Measurements from ENCODE around the gene SCUBE1. TPM values are rescaled to one million over a fixed set of nuclear protein-coding genes. Genes with fewer than 3 reads are reported as not detected.

The SCUBE1 gene
- total and polyA plus RNA-seq, 8 donors, result 0.04 to 0.41 (median 0.12) TPM; not detected in 3

GRCh38 chr22:43220625-43221380 lies 122.4 kb downstream of the SCUBE1 start:
- ATAC-seq (no peak), DNase-seq (no peak), FAIRE-seq (no peak)
- Histone ChIP-seq H3K27me3 (no peaks in the 10 kb centered on the region), H3K9me3 (no peaks in the 10 kb centered on the region), H3K36me3 (no peaks in the 10 kb centered on the region), H3K4me3 (no peak overlapping the region), H3K27ac (no peak overlapping the region), H3K4me1 (no peaks in the 10 kb centered on the region)
- TF ChIP-seq CTCF (IDR thresholded peaks at IDR 0.05), result no peak
- intact Hi-C loops (cut with DNase I), result no loop called here
- WGBS, 2 donors, result 71 to 81% methylated on average over 22 of the region's 22 CpGs

GRCh38 chr22:43218786-43219185 lies 124.4 kb downstream of the SCUBE1 start:
- H3K4me3 ChIP-seq, result no peak overlapping the region
- H3K36me3 ChIP-seq, result no peaks in the 10 kb centered on the region
- TF ChIP-seq CTCF (IDR thresholded peaks at IDR 0.05), result no peak
- intact Hi-C loops (cut with DNase I), result no loop called here
- FAIRE-seq (no peak), ATAC-seq (no peak), DNase-seq (no peak)
- no peak overlapping the region for H3K27ac ChIP-seq
- H3K9me3 ChIP-seq, result no peaks in the 10 kb centered on the region
- WGBS, 2 donors, result 36 to 42% methylated on average over 1 of the region's 1 CpG
- no peaks in the 10 kb centered on the region for H3K4me1 ChIP-seq
- H3K27me3 ChIP-seq, result no peaks in the 10 kb centered on the region

GRCh38 chr22:43217285-43218030 lies 125.7 kb downstream of the SCUBE1 start:
- H3K27me3 ChIP-seq, result no peaks in the 10 kb centered on the region
- no peak for TF ChIP-seq CTCF (IDR thresholded peaks at IDR 0.05)
- peak in 2 of 6 donors; percentile 4 to 50 for DNase-seq
- no peak overlapping the region for H3K4me3 ChIP-seq
- FAIRE-seq, result no peak
- H3K36me3 ChIP-seq, result no peaks in the 10 kb centered on the region
- H3K9me3 ChIP-seq, result no peaks in the 10 kb centered on the region
- 62 to 67% methylated on average over 32 of the region's 32 CpGs for WGBS, 2 donors
- H3K4me1 ChIP-seq, result no peaks in the 10 kb centered on the region
- no peak overlapping the region for H3K27ac ChIP-seq
- no peak for ATAC-seq
- intact Hi-C loops (cut with DNase I), result no loop called here

GRCh38 chr22:43216738-43217137 lies 126.4 kb downstream of the SCUBE1 start:
- FAIRE-seq (no peak), DNase-seq (peak in 1 of 6 donors; percentile 26), ATAC-seq (no peak)
- Histone ChIP-seq H3K4me1 (no peaks in the 10 kb centered on the region), H3K4me3 (no peak overlapping the region), H3K27ac (no peak overlapping the region), H3K36me3 (no peaks in the 10 kb centered on the region), H3K27me3 (no peaks in the 10 kb centered on the region), H3K9me3 (no peaks in the 10 kb centered on the region)
- no peak for TF ChIP-seq CTCF (IDR thresholded peaks at IDR 0.05)
- 64 to 76% methylated on average over 6 of the region's 6 CpGs for WGBS, 2 donors
- intact Hi-C loops (cut with DNase I), result no loop called here

GRCh38 chr22:43213962-43214361 lies 129.2 kb downstream of the SCUBE1 start:
- no peak for ATAC-seq
- Histone ChIP-seq H3K4me1 (no peaks in the 10 kb centered on the region), H3K27ac (no peak overlapping the region), H3K4me3 (no peak overlapping the region), H3K36me3 (no peaks in the 10 kb centered on the region), H3K27me3 (no peaks in the 10 kb centered on the region), H3K9me3 (no peaks in the 10 kb centered on the region)
- no peak for DNase-seq
- no peak for FAIRE-seq
- intact Hi-C loops (cut with DNase I), result no loop called here
- 68 to 71% methylated on average over 11 to 12 of the region's 12 CpGs for WGBS, 2 donors
- no peak for TF ChIP-seq CTCF (IDR thresholded peaks at IDR 0.05)

Measured in pancreas (tissue), 10 donors.